ENCODE results near the gene TXNDC16.

- TF ChIP-seq CTCF (IDR thresholded peaks at IDR 0.05) = no peak
- no peak for TF ChIP-seq POLR2A (IDR thresholded peaks at IDR 0.05)
Observed at GRCh38 chr14:52417139-52417538, 135.2 kb downstream of the TXNDC16 start.
